NT2/D1 (cell line): Measurements from ENCODE around the gene GRIN2C.

Source experiments
- DNase-seq: peaks from one replicate; pipeline ENCODE4 v3.0.0-alpha.2; 2011; ENCODE audit warnings: low read depth, low spot score
- H3K27me3 ChIP-seq: 2 replicates; pipeline ENCODE4 v1.6.0; 2011; ENCODE audit warnings: mild to moderate bottlenecking; ENCODE audit not compliant: insufficient read length, insufficient read depth
- H3K36me3 ChIP-seq: 2 replicates; pipeline ENCODE4 v1.6.1; 2011; ENCODE audit warnings: mild to moderate bottlenecking, low read length, mixed read lengths; ENCODE audit not compliant: insufficient read depth, insufficient read length
- H3K4me1 ChIP-seq: 2 replicates; pipeline ENCODE4 v1.5.1; 2011; ENCODE audit not compliant: insufficient read depth, insufficient read length
- H3K4me3 ChIP-seq: 2 replicates; pipeline ENCODE4 v1.5.1; 2011; ENCODE audit warnings: low read depth; ENCODE audit not compliant: insufficient read length
- H3K9ac ChIP-seq: 2 replicates; pipeline ENCODE4 v1.6.0; 2011; ENCODE audit warnings: low read depth; ENCODE audit not compliant: insufficient read length
- H3K9me3 ChIP-seq: 2 replicates; pipeline ENCODE4 v1.5.1; 2011; ENCODE audit warnings: mild to moderate bottlenecking, low read length; ENCODE audit not compliant: insufficient read depth
- SUZ12 ChIP-seq: IDR thresholded peaks from 2 replicates; pipeline ENCODE4 v1.6.1; 2011; ENCODE audit not compliant: insufficient read length, insufficient read depth; ENCODE audit errors: extremely low read depth
- YY1 ChIP-seq: IDR thresholded peaks from 2 replicates; pipeline ENCODE4 v1.6.1; 2011; ENCODE audit not compliant: insufficient read length, insufficient read depth
- ZNF274 ChIP-seq: IDR thresholded peaks from 2 replicates; pipeline ENCODE4 v1.6.1; 2011; ENCODE audit warnings: mild to moderate bottlenecking, low read depth, low read length

The GRIN2C gene

GRCh38 chr17:74832421-74832820 lies 27.3 kb downstream of the GRIN2C start:
- no peaks in the 10 kb centered on the region for H3K27me3 ChIP-seq
- no peaks in the 10 kb centered on the region for H3K9me3 ChIP-seq
- peaks cover 7% of the 10 kb centered on the region for H3K4me1 ChIP-seq
- no peak for DNase-seq
- no peak overlapping the region for H3K4me3 ChIP-seq
- H3K36me3 ChIP-seq, result peaks cover 59% of the 10 kb centered on the region
- H3K9ac ChIP-seq, result no peak overlapping the region
- TF ChIP-seq YY1 (no peak), SUZ12 (no peak), ZNF274 (no peak)

- Histone ChIP-seq H3K4me3 (no peak overlapping the region), H3K27me3 (no peaks in the 10 kb centered on the region), H3K9me3 (no peaks in the 10 kb centered on the region), H3K36me3 (peaks cover 54% of the 10 kb centered on the region), H3K4me1 (peaks cover 7% of the 10 kb centered on the region), H3K9ac (no peak overlapping the region)
- TF ChIP-seq ZNF274 (no peak), YY1 (no peak), SUZ12 (no peak)
- DNase-seq, result no peak
Observed at GRCh38 chr17:74831444-74832146, 28.1 kb downstream of the GRIN2C start.

- H3K9ac ChIP-seq, result no peak overlapping the region
- H3K9me3 ChIP-seq, result no peaks in the 10 kb centered on the region
- H3K4me3 ChIP-seq, result no peak overlapping the region
- H3K27me3 ChIP-seq, result no peaks in the 10 kb centered on the region
- TF ChIP-seq ZNF274, result no peak
- no peak for TF ChIP-seq YY1
- no peak for TF ChIP-seq SUZ12
- peaks cover 7% of the 10 kb centered on the region for H3K4me1 ChIP-seq
- peaks cover 50% of the 10 kb centered on the region for H3K36me3 ChIP-seq
- no peak for DNase-seq
Observed at GRCh38 chr17:74830861-74831260, 28.8 kb downstream of the GRIN2C start.

- Histone ChIP-seq H3K36me3 (peaks cover 73% of the 10 kb centered on the region), H3K9me3 (no peaks in the 10 kb centered on the region), H3K4me3 (no peak overlapping the region), H3K4me1 (no peaks in the 10 kb centered on the region), H3K27me3 (no peaks in the 10 kb centered on the region), H3K9ac (no peak overlapping the region)
- no peak for TF ChIP-seq YY1
- TF ChIP-seq SUZ12, result no peak
- no peak for TF ChIP-seq ZNF274
- no peak for DNase-seq
Observed at GRCh38 chr17:74827800-74828199, 31.9 kb downstream of the GRIN2C start.

GRCh38 chr17:74825952-74826719 lies 33.5 kb downstream of the GRIN2C start:
- Histone ChIP-seq H3K36me3 (peaks cover 68% of the 10 kb centered on the region), H3K9me3 (no peaks in the 10 kb centered on the region), H3K9ac (no peak overlapping the region), H3K4me3 (no peak overlapping the region), H3K27me3 (no peaks in the 10 kb centered on the region), H3K4me1 (no peaks in the 10 kb centered on the region)
- DNase-seq, result no peak
- TF ChIP-seq SUZ12 (no peak), ZNF274 (no peak), YY1 (no peak)

- Histone ChIP-seq H3K4me3 (no peak overlapping the region), H3K9me3 (no peaks in the 10 kb centered on the region), H3K36me3 (peaks cover 67% of the 10 kb centered on the region), H3K4me1 (peaks cover 2% of the 10 kb centered on the region), H3K27me3 (no peaks in the 10 kb centered on the region), H3K9ac (no peak overlapping the region)
- TF ChIP-seq SUZ12 (no peak), ZNF274 (no peak), YY1 (no peak)
- no peak for DNase-seq
Observed at GRCh38 chr17:74824961-74825627, 34.6 kb downstream of the GRIN2C start.

GRCh38 chr17:74822939-74823367 lies 36.7 kb downstream of the GRIN2C start:
- peaks cover 60% of the 10 kb centered on the region for H3K36me3 ChIP-seq
- H3K4me1 ChIP-seq, result peaks cover 4% of the 10 kb centered on the region
- no peak for TF ChIP-seq YY1
- TF ChIP-seq ZNF274, result no peak
- TF ChIP-seq SUZ12, result no peak
- H3K9ac ChIP-seq, result no peak overlapping the region
- no peak for DNase-seq
- no peaks in the 10 kb centered on the region for H3K9me3 ChIP-seq
- H3K4me3 ChIP-seq, result no peak overlapping the region
- no peaks in the 10 kb centered on the region for H3K27me3 ChIP-seq
